ENCODE measurements around the gene ARHGAP26. TPM values are rescaled to one million over a fixed set of nuclear protein-coding genes. Genes with fewer than 3 reads are reported as not detected.

ARHGAP26 gene
- total RNA-seq, 1 experiment from 2014 or later = 65.5 TPM

- CTCF ChIA-PET = no interaction called here
- Histone ChIP-seq H3K9me3 (ENCODE audit: control insufficient read depth, insufficient read depth, low read depth, low read length) (no peaks in the 10 kb centered on the region), H3K27ac (ENCODE audit: low read length) (no peak overlapping the region), H3K27me3 (ENCODE audit: control insufficient read depth, insufficient read depth, low read length) (no peaks in the 10 kb centered on the region), H3K4me1 (ENCODE audit: control insufficient read depth, insufficient read depth, low read length) (no peaks in the 10 kb centered on the region), H3K36me3 (ENCODE audit: control insufficient read depth, insufficient read depth, low read length) (no peaks in the 10 kb centered on the region), H3K4me3 (ENCODE audit: low read depth in 2 of 2, low read length in 2 of 2) (no peak overlapping the region)
- DNase-seq (ENCODE audit: low read depth, low spot score) = no peak
- in situ Hi-C loops (cut with HindIII; ENCODE audit: low pct_unique_long_range_greater_than_20kb, low sequenced_read_pairs) = no loop called here
- POLR2A ChIA-PET = no interaction called here
- no peak for TF ChIP-seq SIN3A (IDR thresholded peaks at IDR 0.05; ENCODE audit: borderline replicate concordance, insufficient read depth, low read depth, low read length)
- TF ChIP-seq CTCF (IDR thresholded peaks at IDR 0.05) = no peak
- TF ChIP-seq REST (IDR thresholded peaks at IDR 0.05; ENCODE audit: insufficient read depth in 1 of 2, low read depth in 2 of 2, low read length in 1 of 2) = no peak
- no peak for TF ChIP-seq TCF7L2 (IDR thresholded peaks at IDR 0.05; ENCODE audit: low read depth, low read length)
- no peak for TF ChIP-seq POLR2AphosphoS5 (IDR thresholded peaks at IDR 0.05; ENCODE audit: low read depth, low read length)
- intact Hi-C loops (cut with micrococcal nuclease; ENCODE audit: unreplicated experiment) = no loop called here
- ATAC-seq = no peak
- BruUV-seq (replicated peaks) = no TSS peak
These were observed 251.4 kb downstream of the ARHGAP26 start for GRCh38 chr5:143021595-143021994.

GRCh38 chr5:143023411-143024096, 253.4 kb downstream of the ARHGAP26 start:
- Histone ChIP-seq H3K36me3 (ENCODE audit: control insufficient read depth, insufficient read depth, low read length) (no peaks in the 10 kb centered on the region), H3K9me3 (ENCODE audit: control insufficient read depth, insufficient read depth, low read depth, low read length) (no peaks in the 10 kb centered on the region), H3K4me3 (ENCODE audit: low read depth in 2 of 2, low read length in 2 of 2) (no peak overlapping the region), H3K27me3 (ENCODE audit: control insufficient read depth, insufficient read depth, low read length) (no peaks in the 10 kb centered on the region), H3K27ac (ENCODE audit: low read length) (no peak overlapping the region), H3K4me1 (ENCODE audit: control insufficient read depth, insufficient read depth, low read length) (no peaks in the 10 kb centered on the region)
- TF ChIP-seq SIN3A (IDR thresholded peaks at IDR 0.05; ENCODE audit: borderline replicate concordance, insufficient read depth, low read depth, low read length) (no peak), POLR2AphosphoS5 (IDR thresholded peaks at IDR 0.05; ENCODE audit: low read depth, low read length) (no peak), CTCF (IDR thresholded peaks at IDR 0.05) (no peak), REST (IDR thresholded peaks at IDR 0.05; ENCODE audit: insufficient read depth in 1 of 2, low read depth in 2 of 2, low read length in 1 of 2) (no peak), TCF7L2 (IDR thresholded peaks at IDR 0.05; ENCODE audit: low read depth, low read length) (no peak)
- in situ Hi-C loops (cut with HindIII; ENCODE audit: low pct_unique_long_range_greater_than_20kb, low sequenced_read_pairs) = no loop called here
- ATAC-seq (no peak; the same call in 1 of the 2 replicates), DNase-seq (ENCODE audit: low read depth, low spot score) (no peak)
- intact Hi-C loops (cut with micrococcal nuclease; ENCODE audit: unreplicated experiment) = no loop called here
- no TSS peak for BruUV-seq (replicated peaks)
- ChIA-PET POLR2A (no interaction called here), CTCF (no interaction called here)
